HG03439 (cell line): ENCODE data around the gene THAP7.

Source experiments
- ATAC-seq: cut with Tn5 transposase; IDR thresholded peaks from one replicate; pipeline ENCODE4 v1.9.1; 2021; ENCODE audit warnings: mild to moderate bottlenecking, moderate library complexity; ENCODE audit not compliant: unreplicated experiment

THAP7 gene

GRCh38 chr22:21031545-21032036 lies 29.7 kb upstream of the THAP7 start:
- no peak for ATAC-seq

GRCh38 chr22:21030621-21031544 lies 29.0 kb upstream of the THAP7 start:
- ATAC-seq = no peak

GRCh38 chr22:21030032-21030431 lies 28.1 kb upstream of the THAP7 start:
- ATAC-seq = no peak

GRCh38 chr22:21029486-21030025 lies 27.6 kb upstream of the THAP7 start:
- no peak for ATAC-seq

GRCh38 chr22:21028277-21029251 lies 26.6 kb upstream of the THAP7 start:
- no peak for ATAC-seq

GRCh38 chr22:21026783-21027692 lies 25.1 kb upstream of the THAP7 start:
- no peak for ATAC-seq

GRCh38 chr22:21025763-21026755 lies 24.1 kb upstream of the THAP7 start:
- ATAC-seq = no peak

- no peak for ATAC-seq
Observed at GRCh38 chr22:21025266-21025665, 23.3 kb upstream of the THAP7 start.

- ATAC-seq = no peak
Observed at GRCh38 chr22:21022955-21023614, 21.2 kb upstream of the THAP7 start.

GRCh38 chr22:21022507-21022906 lies 20.6 kb upstream of the THAP7 start:
- ATAC-seq = no peak

- ATAC-seq = no peak
Observed at GRCh38 chr22:21020802-21021429, 19.0 kb upstream of the THAP7 start.

GRCh38 chr22:21018314-21018713 lies 16.4 kb upstream of the THAP7 start:
- no peak for ATAC-seq

GRCh38 chr22:21016644-21017420 lies 14.9 kb upstream of the THAP7 start:
- ATAC-seq = no peak

GRCh38 chr22:21015466-21016006 lies 13.6 kb upstream of the THAP7 start:
- ATAC-seq = no peak

GRCh38 chr22:21014726-21015465 lies 13.0 kb upstream of the THAP7 start, which contains the start of gene P2RX6:
Gene P2RX6 (plus strand): TSS chr22:21015165. CDS start chr22:21015175, 10 bp downstream.
- ATAC-seq = no peak

GRCh38 chr22:21014202-21014725 lies 12.3 kb upstream of the THAP7 start:
- ATAC-seq = peak; percentile 71
